Omental fat pad (tissue), 4 donors: Measurements from ENCODE around the gene ISLR2. TPM values are rescaled to one million over a fixed set of nuclear protein-coding genes. Genes with fewer than 3 reads are reported as not detected.

Source experiments
- ATAC-seq: fragments of 150-250 bp; one replicate; pipeline ENCODE4 v1.9.1; 2016; ENCODE audit warnings: mild to moderate bottlenecking, moderate library complexity; ENCODE audit not compliant: low FRiP score
- DNase-seq: peaks from one replicate; pipeline ENCODE4 v3.0.0-alpha.2; 2019; ENCODE audit warnings: low spot score
- CTCF ChIP-seq, 3 donors: fragments of 450-650 bp; IDR thresholded peaks; one replicate each; pipeline ENCODE4 v1.5.1; 2016 to 2017; ENCODE audit warnings: antibody characterized with exemption in 3 of 3, mild to moderate bottlenecking in 3 of 3, moderate library complexity in 2 of 3
- total RNA-seq, 4 donors: library from RNA; depleted of rRNA; stranded (reverse); fragments of >200 nt; gene quantifications; one replicate each; pipeline ENCODE4 v1.1.0, GENCODE V29; 2016

The ISLR2 gene
- total RNA-seq, 4 donors from 2014 or later: 0.69 to 4.7 (median 1.1) TPM; not detected in 1

- no peak for DNase-seq
- no peak for TF ChIP-seq CTCF (IDR thresholded peaks at IDR 0.05)
Measured at GRCh38 chr15:74131628-74132413, 1.4 kb downstream of the ISLR2 start.

GRCh38 chr15:74132681-74133651, 2.6 kb downstream of the ISLR2 start:
- no peak for TF ChIP-seq CTCF (IDR thresholded peaks at IDR 0.05)
- ATAC-seq (no peak), DNase-seq (no peak)

More at GRCh38 chr15:74131628-74132413, 1.4 kb downstream of the ISLR2 start:
- no peak for ATAC-seq

- ATAC-seq: no peak
- no peak for TF ChIP-seq CTCF (IDR thresholded peaks at IDR 0.05)
- DNase-seq: no peak
Measured at GRCh38 chr15:74133694-74134386, 3.5 kb downstream of the ISLR2 start.

DNA sequence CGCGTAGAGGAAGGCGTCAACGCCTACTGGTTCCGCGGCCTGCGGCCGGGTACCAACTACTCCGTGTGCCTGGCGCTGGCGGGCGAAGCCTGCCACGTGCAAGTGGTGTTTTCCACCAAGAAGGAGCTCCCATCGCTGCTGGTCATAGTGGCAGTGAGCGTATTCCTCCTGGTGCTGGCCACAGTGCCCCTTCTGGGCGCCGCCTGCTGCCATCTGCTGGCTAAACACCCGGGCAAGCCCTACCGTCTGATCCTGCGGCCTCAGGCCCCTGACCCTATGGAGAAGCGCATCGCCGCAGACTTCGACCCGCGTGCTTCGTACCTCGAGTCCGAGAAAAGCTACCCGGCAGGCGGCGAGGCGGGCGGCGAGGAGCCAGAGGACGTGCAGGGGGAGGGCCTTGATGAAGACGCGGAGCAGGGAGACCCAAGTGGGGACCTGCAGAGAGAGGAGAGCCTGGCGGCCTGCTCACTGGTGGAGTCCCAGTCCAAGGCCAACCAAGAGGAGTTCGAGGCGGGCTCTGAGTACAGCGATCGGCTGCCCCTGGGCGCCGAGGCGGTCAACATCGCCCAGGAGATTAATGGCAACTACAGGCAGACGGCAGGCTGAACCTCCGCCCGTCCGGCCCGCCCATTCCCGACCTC, 4.1 kb downstream of the ISLR2 start:
- DNase-seq: no peak
- no peak for ATAC-seq
- no peak for TF ChIP-seq CTCF (IDR thresholded peaks at IDR 0.05)

GRCh38 chr15:74135041-74135565, 4.7 kb downstream of the ISLR2 start:
- TF ChIP-seq CTCF (IDR thresholded peaks at IDR 0.05): no peak
- DNase-seq (no peak), ATAC-seq (no peak)

- TF ChIP-seq CTCF (IDR thresholded peaks at IDR 0.05): no peak
- ATAC-seq (no peak), DNase-seq (no peak)
Measured at GRCh38 chr15:74136540-74136813, 6.1 kb downstream of the ISLR2 start.
